GM19468 (cell line): Measurements from ENCODE around the gene SLC2A13.
"Not testable (repeated sequence)": the region's sequence is repeated elsewhere in the genome, so short reads cannot be mapped to it uniquely, and the experiment has no call there.

Source experiments
- ATAC-seq: cut with Tn5 transposase; IDR thresholded peaks from one replicate; pipeline ENCODE4 v1.9.1; 2021; ENCODE audit warnings: mild to moderate bottlenecking, moderate library complexity, moderate number of reproducible peaks; ENCODE audit not compliant: unreplicated experiment; ENCODE audit errors: extremely low read depth

The SLC2A13 gene

GRCh38 chr12:39780913-39781446 lies 324.9 kb downstream of the SLC2A13 start:
- no peak for ATAC-seq

GRCh38 chr12:39780411-39780912 lies 325.4 kb downstream of the SLC2A13 start:
- ATAC-seq: no peak

GRCh38 chr12:39779768-39780340 lies 326.0 kb downstream of the SLC2A13 start:
- no peak for ATAC-seq

- no peak for ATAC-seq
Measured at GRCh38 chr12:39777465-39777864, 328.4 kb downstream of the SLC2A13 start.

GRCh38 chr12:39773266-39773665 lies 332.6 kb downstream of the SLC2A13 start:
- no peak for ATAC-seq

GRCh38 chr12:39772821-39773259 lies 333.0 kb downstream of the SLC2A13 start:
- no peak for ATAC-seq

GRCh38 chr12:39771456-39771855 lies 334.4 kb downstream of the SLC2A13 start:
- ATAC-seq: no peak

- no peak for ATAC-seq
Measured at GRCh38 chr12:39764944-39765560, 340.8 kb downstream of the SLC2A13 start.

GRCh38 chr12:39763890-39764169 lies 342.1 kb downstream of the SLC2A13 start:
- ATAC-seq: no peak

- ATAC-seq: no peak
Measured at GRCh38 chr12:39763071-39763889, 342.6 kb downstream of the SLC2A13 start.

GRCh38 chr12:39755478-39755877 lies 350.4 kb downstream of the SLC2A13 start:
- ATAC-seq: no peak

- no peak for ATAC-seq
Measured at GRCh38 chr12:39752482-39753137, 353.3 kb downstream of the SLC2A13 start.

GRCh38 chr12:39746151-39746550 lies 359.7 kb downstream of the SLC2A13 start:
- ATAC-seq: not testable (repeated sequence)

- no peak for ATAC-seq
Measured at GRCh38 chr12:39743655-39744054, 362.2 kb downstream of the SLC2A13 start.

GRCh38 chr12:39736406-39736805 lies 369.5 kb downstream of the SLC2A13 start:
- ATAC-seq: no peak

GRCh38 chr12:39723831-39724230 lies 382.1 kb downstream of the SLC2A13 start:
- no peak for ATAC-seq

GRCh38 chr12:39722504-39722903 lies 383.4 kb downstream of the SLC2A13 start:
- ATAC-seq: no peak

- ATAC-seq: no peak
Measured at GRCh38 chr12:39713552-39713951, 392.3 kb downstream of the SLC2A13 start.

GRCh38 chr12:39712334-39712733 lies 393.5 kb downstream of the SLC2A13 start:
- no peak for ATAC-seq
